Muscle layer of duodenum (tissue), 2 donors: ENCODE measurements around the gene CENPX.

Experiments
- H3K27ac ChIP-seq: one replicate; pipeline ENCODE4 v1.7.0; 2013; ENCODE audit warnings: mild to moderate bottlenecking, low read length
- H3K27me3 ChIP-seq: one replicate; pipeline ENCODE4 v1.7.0; 2013; ENCODE audit warnings: low read depth, mild to moderate bottlenecking, control low read depth, low read length
- H3K36me3 ChIP-seq, 2 donors: one replicate each; pipeline ENCODE4 v1.7.0; 2013; ENCODE audit warnings: low read length in 2 of 2, control low read depth in 1 of 2, mild to moderate bottlenecking in 1 of 2; ENCODE audit not compliant: insufficient read depth in 2 of 2, control insufficient read depth in 1 of 2
- H3K4me1 ChIP-seq, 2 donors: one replicate each; pipeline ENCODE4 v1.7.0; 2013; ENCODE audit warnings: low read length in 2 of 2, mild to moderate bottlenecking in 2 of 2, control low read depth in 1 of 2, moderate library complexity in 1 of 2; ENCODE audit not compliant: insufficient read depth in 2 of 2, control insufficient read depth in 1 of 2
- H3K4me3 ChIP-seq, 2 donors: one replicate each; pipeline ENCODE4 v1.7.0; 2013; ENCODE audit warnings: low read length in 2 of 2, low read depth in 1 of 2, mild to moderate bottlenecking in 1 of 2
- H3K9me3 ChIP-seq, 2 donors: one replicate each; pipeline ENCODE4 v1.7.0; 2013; ENCODE audit warnings: low read length in 2 of 2, control low read depth in 1 of 2, mild to moderate bottlenecking in 1 of 2; ENCODE audit not compliant: control insufficient read depth in 1 of 2
- donor health status: healthy.

Gene CENPX

DNA sequence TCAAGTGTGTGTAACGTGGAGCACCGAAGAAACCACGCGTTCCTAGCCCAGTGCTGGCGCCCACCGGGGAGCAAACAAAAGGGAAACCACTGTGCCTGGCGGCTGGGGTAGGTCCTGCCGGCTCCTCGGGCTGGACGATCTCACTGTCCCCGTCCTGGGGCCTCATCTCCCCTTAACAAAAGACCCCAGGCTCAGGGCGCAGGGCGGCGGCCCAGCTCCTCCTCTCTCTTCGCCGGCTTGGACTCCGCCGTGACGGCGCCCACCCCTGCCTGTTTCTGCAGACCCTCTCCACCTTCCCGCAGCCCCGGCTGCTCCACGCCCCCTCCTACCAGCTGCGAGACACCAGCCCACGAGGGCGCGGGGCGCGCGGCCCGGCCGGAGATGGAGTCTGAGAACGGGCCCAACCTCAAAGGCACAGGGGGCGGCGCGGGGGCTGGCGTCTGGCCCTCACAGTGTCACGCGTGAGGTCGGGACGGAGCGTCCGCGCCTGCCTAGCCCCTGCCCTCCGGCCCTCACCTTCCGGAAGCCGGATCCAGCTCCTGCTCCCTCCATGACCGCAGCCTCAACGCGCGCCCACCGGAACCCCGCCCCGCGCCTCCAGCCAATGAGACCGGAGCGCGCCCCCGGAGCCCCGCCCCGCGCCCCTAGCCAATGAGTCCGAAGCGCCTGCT is at the start of gene CENPX:
Gene CENPX (minus strand): TSS at position 569 of the 671 bp plus-strand sequence. CDS start 17 bp downstream, at position 552.
- H3K4me1 ChIP-seq = peaks cover 12 to 28% of the 10 kb centered on the region in 2 donors
- H3K27ac ChIP-seq = no peak within 1 kb of the TSS
- no peaks in the 10 kb centered on the region for H3K9me3 ChIP-seq
- no peaks in the 10 kb centered on the region for H3K27me3 ChIP-seq
- peak within 1 kb of the TSS; percentile 74 to 75 for H3K4me3 ChIP-seq
- H3K36me3 ChIP-seq = peaks cover 0 to 8% of the 10 kb centered on the region in 2 donors

DNA sequence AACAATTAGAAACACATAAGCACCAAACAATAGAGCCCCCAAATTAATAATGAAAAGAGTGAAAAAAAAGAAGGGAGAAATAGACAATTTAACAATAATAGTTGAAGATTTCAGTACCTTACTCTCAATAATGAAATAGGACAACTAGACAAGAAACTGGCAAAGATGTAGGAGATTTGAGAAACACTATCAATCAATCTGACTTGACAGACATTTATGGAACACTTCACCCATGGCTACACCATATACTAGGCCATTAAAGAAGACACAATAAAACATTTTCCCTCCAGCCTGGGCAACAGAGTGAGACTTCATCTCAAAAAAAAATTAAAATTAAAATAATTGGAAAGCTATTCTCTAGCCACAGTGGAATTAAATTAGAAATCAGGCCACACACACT is 47.9 kb upstream of the CENPX start:
- H3K4me1 ChIP-seq = peaks cover 0 to 5% of the 10 kb centered on the region in 2 donors
- H3K4me3 ChIP-seq = no peak overlapping the region
- no peaks in the 10 kb centered on the region for H3K36me3 ChIP-seq
- H3K27ac ChIP-seq = no peak overlapping the region
- no peaks in the 10 kb centered on the region for H3K27me3 ChIP-seq
- no peaks in the 10 kb centered on the region for H3K9me3 ChIP-seq

DNA sequence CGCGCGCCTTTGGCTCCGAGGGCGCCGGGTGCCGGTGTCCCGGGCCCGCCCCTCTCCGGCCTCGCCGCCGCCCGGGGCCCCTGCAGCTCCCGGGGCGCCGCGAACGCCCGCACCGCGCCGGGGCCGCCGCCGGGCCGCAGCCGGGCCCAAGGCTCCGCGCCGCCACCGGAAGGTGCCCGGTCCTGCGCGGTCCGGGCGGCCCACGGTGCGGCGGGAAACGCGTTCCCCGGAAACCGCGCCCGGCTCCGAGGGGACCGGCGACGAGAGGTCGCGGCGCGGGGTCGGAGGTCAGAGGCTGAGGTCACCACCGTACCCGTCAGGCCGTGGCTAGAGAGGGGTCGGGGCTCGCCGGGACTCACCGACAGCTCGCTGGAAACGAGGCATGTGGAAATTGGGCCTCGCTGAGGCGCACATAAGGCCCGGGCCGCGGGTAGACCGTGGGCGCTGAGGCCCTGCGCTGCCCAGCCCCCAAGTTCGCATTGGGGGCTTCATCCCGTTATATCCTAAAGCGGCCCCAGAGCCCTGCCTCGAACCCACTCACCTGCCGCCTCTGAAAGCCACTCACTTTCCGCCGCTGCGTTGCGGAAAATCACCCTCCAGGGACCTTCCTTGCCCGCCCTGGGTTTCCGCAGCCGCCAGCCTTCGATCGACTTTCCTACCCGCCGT is 43.1 kb upstream of the CENPX start, which contains the start of gene DUS1L:
Gene DUS1L (minus strand): TSS at position 167 of the 666 bp plus-strand sequence. CDS start 745 bp downstream, outside the sequence.
- H3K27me3 ChIP-seq = no peaks in the 10 kb centered on the region
- peak within 1 kb of the TSS; percentile 69 to 95 for H3K4me3 ChIP-seq
- H3K36me3 ChIP-seq = peaks cover 9 to 35% of the 10 kb centered on the region in 2 donors
- H3K4me1 ChIP-seq = peaks cover 3 to 29% of the 10 kb centered on the region in 2 donors
- H3K27ac ChIP-seq = peak within 1 kb of the TSS; percentile 20
- no peaks in the 10 kb centered on the region for H3K9me3 ChIP-seq

DNA sequence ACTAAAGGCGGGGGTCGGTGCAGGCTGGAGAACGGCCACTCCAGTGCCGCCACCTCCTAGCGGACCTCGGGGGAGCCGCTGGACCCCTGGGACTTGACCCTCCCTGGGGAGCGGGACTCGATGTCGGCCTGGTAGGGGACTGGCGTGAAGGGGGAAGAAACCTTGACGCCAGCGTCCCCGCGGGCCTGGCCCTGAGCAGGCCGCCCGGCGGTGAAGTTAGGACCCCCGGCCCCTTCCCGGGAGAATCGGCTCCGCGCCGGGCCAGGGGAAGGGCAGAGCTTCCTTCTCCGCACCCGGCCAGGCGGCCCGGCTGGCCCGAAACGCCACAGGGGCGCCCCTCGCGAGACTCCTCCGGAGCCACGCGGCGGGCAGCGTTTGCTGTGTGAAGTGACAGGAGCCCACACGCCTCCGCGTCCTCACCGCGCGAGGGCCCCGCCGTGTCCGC is 42.5 kb upstream of the CENPX start:
- Histone ChIP-seq H3K36me3 (peaks cover 13 to 40% of the 10 kb centered on the region in 2 donors), H3K4me3 (peak overlapping the region; percentile 69 to 95), H3K27ac (no peak overlapping the region), H3K4me1 (peaks cover 3 to 29% of the 10 kb centered on the region in 2 donors), H3K27me3 (no peaks in the 10 kb centered on the region), H3K9me3 (no peaks in the 10 kb centered on the region)

DNA sequence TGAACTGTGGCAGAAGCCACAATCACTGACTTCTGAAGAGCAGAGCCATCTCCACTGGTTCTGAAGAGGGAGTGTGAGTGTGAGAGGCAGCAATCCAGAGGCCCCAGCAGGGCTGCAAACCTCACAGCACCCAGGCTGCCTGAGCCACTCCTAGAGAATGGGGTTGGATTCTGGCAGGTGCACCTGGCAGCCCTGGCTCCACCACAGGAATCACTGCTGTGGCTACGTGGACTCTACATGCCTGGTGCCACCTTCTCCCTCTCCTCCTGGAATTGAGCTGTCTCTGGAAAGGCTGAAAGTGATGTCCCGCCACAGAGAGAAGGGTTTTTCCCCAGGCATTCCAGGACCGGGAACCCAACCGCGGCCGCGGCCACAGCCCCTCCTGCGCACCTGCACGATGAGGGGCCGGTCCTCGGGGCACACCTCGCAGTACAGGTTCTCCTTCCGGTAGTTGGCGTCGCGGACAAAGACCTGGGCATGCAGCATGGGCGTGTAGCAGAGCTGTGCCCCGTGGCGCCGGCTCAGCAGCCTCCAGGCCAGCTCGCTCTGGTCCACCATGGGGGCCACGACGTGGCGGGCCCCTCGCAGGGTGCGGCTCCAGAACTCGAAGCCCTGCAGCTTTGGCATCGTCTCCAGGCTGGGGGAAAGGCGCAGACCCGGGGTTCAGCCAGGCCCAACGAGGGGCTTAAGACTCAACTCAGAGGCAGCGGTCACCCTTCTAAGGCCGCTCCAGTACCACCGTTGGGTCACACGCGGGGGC is 41.9 kb upstream of the CENPX start:
- peak overlapping the region; percentile 69 to 95 for H3K4me3 ChIP-seq
- no peak overlapping the region for H3K27ac ChIP-seq
- peaks cover 18 to 46% of the 10 kb centered on the region in 2 donors for H3K36me3 ChIP-seq
- no peaks in the 10 kb centered on the region for H3K9me3 ChIP-seq
- no peaks in the 10 kb centered on the region for H3K27me3 ChIP-seq
- H3K4me1 ChIP-seq = peaks cover 3 to 29% of the 10 kb centered on the region in 2 donors

DNA sequence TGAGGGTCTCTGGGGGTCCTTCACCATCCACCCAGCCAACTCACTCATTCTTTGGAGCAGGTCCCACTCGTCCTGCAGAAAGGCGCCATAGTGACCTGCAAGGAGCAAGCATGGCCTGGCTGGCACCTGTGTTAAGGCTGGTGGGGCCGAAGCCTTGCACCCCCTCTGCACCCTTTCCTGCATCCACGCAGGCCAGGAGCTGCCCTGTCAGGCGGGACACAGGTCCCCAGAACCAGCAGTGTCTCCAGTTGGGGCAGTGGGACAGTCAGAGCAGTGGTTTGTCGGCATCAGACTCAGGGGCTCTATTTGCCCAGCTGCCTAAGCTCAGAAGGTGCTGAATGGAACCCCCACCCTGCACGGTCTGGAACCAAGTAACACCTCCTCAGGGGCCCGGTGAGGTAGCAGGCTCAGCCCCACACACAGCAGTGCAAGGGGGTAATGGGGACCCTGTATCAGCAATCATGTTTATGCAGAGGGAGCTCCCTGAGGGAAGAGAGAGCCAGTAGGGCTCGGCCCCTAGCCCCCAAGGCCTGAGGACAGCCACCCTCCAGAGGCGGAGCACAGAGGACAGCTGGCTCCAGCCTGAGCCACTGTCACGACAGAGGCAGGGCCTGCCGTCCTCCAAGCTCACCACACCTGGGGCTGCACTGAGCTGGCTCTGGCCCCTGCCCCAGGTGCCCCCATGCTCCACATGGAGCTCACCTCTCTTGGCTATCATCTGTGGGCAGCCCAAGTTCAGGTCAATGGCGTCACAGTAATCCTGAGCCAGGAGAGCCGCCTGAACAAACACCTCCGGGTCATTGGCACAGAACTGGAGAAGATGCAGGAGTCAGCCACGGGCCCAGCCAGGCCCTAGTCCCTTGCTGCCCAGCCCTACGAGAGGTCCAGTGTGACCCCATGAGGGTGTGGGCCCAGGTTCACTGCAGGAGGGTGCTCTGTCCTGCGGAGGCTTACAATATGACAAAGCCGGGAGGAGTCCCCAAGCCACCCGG is 41.0 kb upstream of the CENPX start:
- H3K27me3 ChIP-seq = no peaks in the 10 kb centered on the region
- H3K36me3 ChIP-seq = peaks cover 20 to 55% of the 10 kb centered on the region in 2 donors
- H3K4me1 ChIP-seq = peaks cover 3 to 29% of the 10 kb centered on the region in 2 donors
- peak overlapping the region; percentile 69 to 95 for H3K4me3 ChIP-seq
- no peak overlapping the region for H3K27ac ChIP-seq
- no peaks in the 10 kb centered on the region for H3K9me3 ChIP-seq

DNA sequence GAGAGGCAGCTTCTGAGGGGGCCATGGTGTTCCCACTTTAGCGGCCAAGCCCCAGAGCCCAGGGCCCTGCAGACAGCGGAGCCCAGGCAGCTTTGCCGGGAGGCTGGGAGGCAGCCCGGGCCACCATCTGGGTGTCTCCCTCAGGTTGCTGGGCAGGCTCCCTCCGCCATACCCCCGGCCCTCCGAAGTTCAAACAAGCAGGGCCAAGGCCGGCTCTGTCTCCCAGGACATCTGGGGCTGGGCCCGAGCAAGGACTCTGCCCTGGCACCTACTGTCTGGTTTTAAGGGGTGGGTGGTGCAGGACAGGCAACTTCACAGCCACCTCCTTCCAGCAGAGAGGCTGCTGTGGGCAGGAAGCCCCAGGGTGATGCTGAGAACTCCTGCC is 40.3 kb upstream of the CENPX start:
- H3K27me3 ChIP-seq = no peaks in the 10 kb centered on the region
- H3K27ac ChIP-seq = no peak overlapping the region
- peaks cover 20 to 59% of the 10 kb centered on the region in 2 donors for H3K36me3 ChIP-seq
- no peak overlapping the region for H3K4me3 ChIP-seq
- peaks cover 3 to 29% of the 10 kb centered on the region in 2 donors for H3K4me1 ChIP-seq
- H3K9me3 ChIP-seq = no peaks in the 10 kb centered on the region

DNA sequence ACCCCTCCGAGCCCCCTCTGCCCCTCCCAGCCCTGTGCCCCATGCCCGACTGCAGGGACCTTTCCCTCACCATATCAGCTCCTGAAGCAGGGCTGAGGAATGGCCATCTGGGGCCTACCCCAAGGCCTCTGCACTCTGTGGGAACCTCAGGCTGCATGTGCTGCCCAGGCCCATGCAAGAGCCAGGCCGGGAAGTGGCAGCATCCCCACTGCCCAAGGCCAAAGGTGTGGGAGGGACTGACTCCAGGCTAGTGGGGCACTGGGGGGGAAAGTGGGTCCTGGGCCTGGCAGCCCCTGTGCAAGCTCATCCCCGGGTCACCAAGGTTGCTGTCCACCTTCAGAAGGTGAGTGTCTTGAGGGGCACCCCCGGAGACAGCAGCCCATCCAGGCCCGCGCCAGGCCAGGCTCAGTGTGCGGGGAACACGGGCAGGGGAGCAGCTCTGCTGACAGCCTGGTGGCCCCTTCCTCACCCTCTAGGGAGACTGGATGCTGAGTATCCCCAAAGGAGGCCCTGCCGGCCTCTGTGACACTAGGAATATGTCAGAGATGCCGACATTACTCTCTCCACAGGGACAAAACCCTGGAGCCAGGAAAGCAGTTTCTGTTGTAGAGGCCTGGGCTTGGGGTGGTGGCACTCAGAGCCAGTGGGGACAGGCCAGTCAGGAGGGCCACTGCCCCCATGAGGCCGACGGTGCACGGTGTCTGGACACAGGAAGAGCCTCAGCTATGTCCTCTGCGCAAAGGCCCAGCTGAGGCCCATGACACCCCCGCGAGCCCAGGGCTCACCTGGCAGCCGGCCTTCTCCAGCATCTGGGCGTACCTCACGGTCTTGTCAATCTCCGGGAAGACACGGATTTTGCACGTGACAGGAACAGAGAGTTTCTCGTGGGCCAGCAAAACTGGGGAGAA is 39.7 kb upstream of the CENPX start:
- Histone ChIP-seq H3K4me1 (peaks cover 3 to 29% of the 10 kb centered on the region in 2 donors), H3K27ac (no peak overlapping the region), H3K9me3 (no peaks in the 10 kb centered on the region), H3K27me3 (no peaks in the 10 kb centered on the region), H3K36me3 (peaks cover 20 to 65% of the 10 kb centered on the region in 2 donors), H3K4me3 (no peak overlapping the region)

DNA sequence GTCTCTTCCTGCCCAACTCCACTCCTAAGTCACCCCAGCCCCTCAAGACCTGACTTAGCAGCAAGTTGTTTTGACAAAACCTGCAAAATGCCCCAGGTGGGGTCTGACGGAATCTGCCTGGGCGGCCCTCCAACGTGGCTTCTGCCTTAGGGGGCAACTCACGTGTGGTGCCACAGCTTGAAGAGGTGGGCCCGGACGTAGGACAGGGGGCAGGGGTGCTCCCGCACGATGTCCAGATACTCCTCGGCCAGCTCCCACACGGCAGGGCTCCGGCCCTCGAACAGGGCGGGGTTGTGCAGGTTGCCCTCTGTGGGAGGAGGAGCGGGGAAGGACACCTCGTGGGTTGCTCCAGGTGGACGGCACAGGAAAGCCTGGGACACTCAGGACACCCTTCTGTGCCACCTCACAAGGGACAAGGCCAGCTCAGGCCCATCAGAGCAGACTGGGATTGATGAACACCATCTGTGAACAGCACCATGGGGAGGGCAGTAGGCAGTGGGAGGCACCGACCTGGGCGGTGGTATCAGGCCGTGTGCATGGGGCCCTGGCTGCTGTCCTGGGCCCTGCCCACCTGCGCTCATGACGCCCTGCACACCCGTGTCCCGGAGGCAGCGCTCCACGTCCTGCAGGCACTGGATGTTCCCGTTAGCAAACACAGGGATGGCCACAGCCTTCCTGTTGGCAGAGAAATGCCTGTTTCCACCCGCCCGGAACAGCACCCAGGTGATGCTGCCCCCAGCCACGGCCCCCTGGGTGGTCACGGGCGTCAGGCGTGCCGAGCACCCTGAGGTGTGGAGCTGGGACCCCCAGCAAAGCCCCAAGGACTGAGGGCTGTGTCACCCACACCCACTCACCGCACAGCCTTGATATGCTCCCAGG is 38.6 kb upstream of the CENPX start:
- no peaks in the 10 kb centered on the region for H3K27me3 ChIP-seq
- no peaks in the 10 kb centered on the region for H3K9me3 ChIP-seq
- H3K36me3 ChIP-seq = peaks cover 20 to 75% of the 10 kb centered on the region in 2 donors
- H3K4me3 ChIP-seq = no peak overlapping the region
- H3K4me1 ChIP-seq = peaks cover 3 to 27% of the 10 kb centered on the region in 2 donors
- no peak overlapping the region for H3K27ac ChIP-seq
